Occipital lobe (tissue), 2 donors: ENCODE data around the gene ALDH1A3. TPM values are rescaled to one million over a fixed set of nuclear protein-coding genes. Genes with fewer than 3 reads are reported as not detected.
"Not testable (repeated sequence)": the region's sequence is repeated elsewhere in the genome, so short reads cannot be mapped to it uniquely, and the experiment has no call there.

ENCODE experiments used
- DNase-seq: peaks from one replicate; lab custom pipeline; 2025; lab: John Stamatoyannopoulos, UW
- total RNA-seq: library from RNA; depleted of rRNA; stranded (reverse); fragments of >200 nt; gene quantifications from one replicate; pipeline ENCODE4 v1.2.3, GENCODE V29; 2014

Gene ALDH1A3
- 1.9 TPM for total RNA-seq

- DNase-seq = no peak
These were observed at the start of gene ALDH1A3 for GRCh38 chr15:100879464-100880138. TSS of gene ALDH1A3 (plus strand) at chr15:100879831. CDS start at chr15:100879908, 77 bp downstream.

- no peak for DNase-seq
These were observed 48.2 kb upstream of the ALDH1A3 start for GRCh38 chr15:100831467-100831866.

GRCh38 chr15:100832149-100832942 lies 47.3 kb upstream of the ALDH1A3 start:
- DNase-seq = no peak

- DNase-seq = no peak
These were observed 45.9 kb upstream of the ALDH1A3 start for GRCh38 chr15:100833417-100834389.

- DNase-seq = no peak
These were observed 44.9 kb upstream of the ALDH1A3 start for GRCh38 chr15:100834731-100835130.

- DNase-seq = no peak
These were observed 44.0 kb upstream of the ALDH1A3 start for GRCh38 chr15:100835636-100836035.

GRCh38 chr15:100836501-100836900 lies 43.1 kb upstream of the ALDH1A3 start:
- no peak for DNase-seq

- no peak for DNase-seq
These were observed 38.2 kb upstream of the ALDH1A3 start for GRCh38 chr15:100841426-100841825.

- no peak for DNase-seq
These were observed 36.6 kb upstream of the ALDH1A3 start for GRCh38 chr15:100842756-100843730.

- no peak for DNase-seq
These were observed 35.5 kb upstream of the ALDH1A3 start for GRCh38 chr15:100844167-100844566.

- no peak for DNase-seq
These were observed 34.9 kb upstream of the ALDH1A3 start for GRCh38 chr15:100844778-100845177.

GRCh38 chr15:100847194-100847593 lies 32.4 kb upstream of the ALDH1A3 start:
- DNase-seq = no peak

- no peak for DNase-seq
These were observed 30.4 kb upstream of the ALDH1A3 start for GRCh38 chr15:100849021-100849854.

- no peak for DNase-seq
These were observed 29.8 kb upstream of the ALDH1A3 start for GRCh38 chr15:100849855-100850218.

- not testable (repeated sequence) for DNase-seq
These were observed 28.1 kb upstream of the ALDH1A3 start for GRCh38 chr15:100851428-100852015.

GRCh38 chr15:100852630-100853029 lies 27.0 kb upstream of the ALDH1A3 start:
- no peak for DNase-seq

- DNase-seq = no peak
These were observed 25.8 kb upstream of the ALDH1A3 start for GRCh38 chr15:100853676-100854440.

GRCh38 chr15:100856867-100857266 lies 22.8 kb upstream of the ALDH1A3 start:
- DNase-seq = no peak
